Neural cell (in vitro differentiated cells): ENCODE data around the gene SLC6A11. TPM values are rescaled to one million over a fixed set of nuclear protein-coding genes. Genes with fewer than 3 reads are reported as not detected.

Experiments
- H2AFZ ChIP-seq: fragments of 200-600, 300-800 bp; sonication (generic), shearing (Covaris generic); 2 replicates; pipeline ENCODE4 v1.6.0; 2014; ENCODE audit warnings: low read depth, mild to moderate bottlenecking, antibody characterized with exemption, low read length, moderate library complexity
- H3F3A ChIP-seq: fragments of 200-600 bp; shearing (Covaris generic); 2 replicates; pipeline ENCODE4 v1.6.1; 2016; ENCODE audit warnings: mild to moderate bottlenecking, moderate library complexity, mixed read lengths, antibody characterized with exemption, low read length; ENCODE audit not compliant: insufficient read depth, poor library complexity, severe bottlenecking
- H3K27ac ChIP-seq: fragments of 200-600, 300-800 bp; sonication (generic), shearing (Covaris generic); 2 replicates; pipeline ENCODE4 v1.5.1; 2014; ENCODE audit warnings: mild to moderate bottlenecking, low read length, moderate library complexity
- H3K27me3 ChIP-seq: fragments of 300-800, 200-600 bp; sonication (generic), shearing (Covaris generic); 2 replicates; pipeline ENCODE4 v1.6.0; 2014; ENCODE audit warnings: mild to moderate bottlenecking, low read depth, low read length, moderate library complexity; ENCODE audit not compliant: insufficient read depth
- H3K36me3 ChIP-seq: fragments of 300-800, 200-600 bp; sonication (generic), shearing (Covaris generic); 2 replicates; pipeline ENCODE4 v1.5.1; 2014; ENCODE audit warnings: mild to moderate bottlenecking, antibody characterized with exemption, low read length, moderate library complexity; ENCODE audit not compliant: insufficient read depth
- H3K4me2 ChIP-seq: fragments of 300-800, 200-600 bp; sonication (generic), shearing (Covaris generic); 2 replicates; pipeline ENCODE4 v1.6.0; 2014; ENCODE audit warnings: mild to moderate bottlenecking, low read length
- H3K4me3 ChIP-seq: fragments of 300-800, 200-600 bp; sonication (generic), shearing (Covaris generic); 2 replicates; pipeline ENCODE4 v1.5.1; 2014; ENCODE audit warnings: mild to moderate bottlenecking, low read length, moderate library complexity
- H3K79me2 ChIP-seq: fragments of 200-600 bp; shearing (Covaris generic); replicated peaks from 2 replicates; pipeline ENCODE4 v1.6.0; 2014; ENCODE audit warnings: mild to moderate bottlenecking, low read length, moderate library complexity; ENCODE audit not compliant: insufficient read depth
- H3K9ac ChIP-seq: fragments of 300-800, 200-600 bp; sonication (generic), shearing (Covaris generic); 2 replicates; pipeline ENCODE4 v1.6.1; 2016; ENCODE audit warnings: mild to moderate bottlenecking, low read length, mixed read lengths
- H3K9me2 ChIP-seq: fragments of 200-600 bp; shearing (Covaris generic); 2 replicates; pipeline ENCODE4 v1.6.1; 2016; ENCODE audit warnings: mild to moderate bottlenecking, low read length, mixed read lengths; ENCODE audit not compliant: insufficient read depth
- H3K9me3 ChIP-seq: fragments of 200-600, 300-800 bp; sonication (generic), shearing (Covaris generic); 2 replicates; pipeline ENCODE4 v1.6.1; 2016; ENCODE audit warnings: mild to moderate bottlenecking, mixed run types, low read length, moderate library complexity, mixed read lengths
- H4K20me1 ChIP-seq: fragments of 200-600 bp; shearing (Covaris generic); 2 replicates; pipeline ENCODE4 v1.6.1; 2016; ENCODE audit warnings: mild to moderate bottlenecking, mixed run types; ENCODE audit not compliant: insufficient read depth
- EP300 ChIP-seq: fragments of 450-650 bp; conservative IDR thresholded peaks from 2 replicates; pipeline ENCODE4 v1.6.1; 2014; ENCODE audit warnings: antibody characterized with exemption, mild to moderate bottlenecking, moderate library complexity; ENCODE audit not compliant: poor library complexity, severe bottlenecking
- EZH2 ChIP-seq: fragments of 200-600, 300-800 bp; shearing (Covaris generic), sonication (generic); IDR thresholded peaks from 2 replicates; pipeline ENCODE4 v1.6.1; 2014; ENCODE audit warnings: antibody characterized with exemption, low read length, borderline replicate concordance, mild to moderate bottlenecking; ENCODE audit not compliant: insufficient read depth, poor library complexity, severe bottlenecking
- MXI1 ChIP-seq: fragments of 450-650 bp; conservative IDR thresholded peaks from 2 replicates; pipeline ENCODE4 v1.6.1; 2014; ENCODE audit warnings: antibody characterized with exemption, mild to moderate bottlenecking; ENCODE audit not compliant: poor library complexity, severe bottlenecking
- POLR2AphosphoS5 ChIP-seq: IDR thresholded peaks from 2 replicates; pipeline ENCODE4 v1.6.1; 2012
- RAD21 ChIP-seq: fragments of 450-650 bp; conservative IDR thresholded peaks from 2 replicates; pipeline ENCODE4 v1.6.1; 2014; ENCODE audit warnings: antibody characterized with exemption, mild to moderate bottlenecking, moderate library complexity
- SMC3 ChIP-seq: fragments of 450-650 bp; conservative IDR thresholded peaks from 2 replicates; pipeline ENCODE4 v1.6.1; 2014; ENCODE audit warnings: antibody characterized with exemption, mild to moderate bottlenecking, moderate library complexity; ENCODE audit not compliant: poor library complexity
- TAF1 ChIP-seq: IDR thresholded peaks from 2 replicates; pipeline ENCODE4 v1.6.1; 2012; ENCODE audit warnings: low read depth
- polyA plus RNA-seq: library from polyadenylated mRNA; depleted of rRNA; stranded (reverse); fragments of >200 nt; gene quantifications from 2 replicates; pipeline ENCODE4 v1.2.3, GENCODE V29; 2014
- TF ChIP-seq, protein P1 (sequence below): IDR thresholded peaks from 2 replicates; pipeline ENCODE4 v1.6.1; 2012; ENCODE audit warnings: borderline replicate concordance
- TF ChIP-seq, protein P2 (sequence below): fragments of 450-650 bp; IDR thresholded peaks from 2 replicates; pipeline ENCODE4 v1.5.1; 2014; ENCODE audit warnings: antibody characterized with exemption, mild to moderate bottlenecking, moderate library complexity; ENCODE audit not compliant: poor library complexity, severe bottlenecking

The SLC6A11 gene
- polyA plus RNA-seq, 1 donor from 2014 or later: 4.2 TPM

- Histone ChIP-seq H3K36me3 (no peaks in the 10 kb centered on the region), H3K9ac (no peak overlapping the region), H4K20me1 (no peaks in the 10 kb centered on the region), H3K9me2 (no peaks in the 10 kb centered on the region), H3K9me3 (no peaks in the 10 kb centered on the region), H3K27ac (no peak overlapping the region), H3K27me3 (no peaks in the 10 kb centered on the region), H3K4me2 (no peak overlapping the region), H2AFZ (no peak overlapping the region), H3F3A (no peaks in the 10 kb centered on the region), H3K4me3 (no peak overlapping the region), H3K79me2 (no peaks in the 10 kb centered on the region)
- TF ChIP-seq EP300: no peak
- TF ChIP-seq RAD21: no peak
- no peak for TF ChIP-seq EZH2
- no peak for TF ChIP-seq TAF1
- TF ChIP-seq POLR2AphosphoS5: no peak
- TF ChIP-seq, protein P1, sequence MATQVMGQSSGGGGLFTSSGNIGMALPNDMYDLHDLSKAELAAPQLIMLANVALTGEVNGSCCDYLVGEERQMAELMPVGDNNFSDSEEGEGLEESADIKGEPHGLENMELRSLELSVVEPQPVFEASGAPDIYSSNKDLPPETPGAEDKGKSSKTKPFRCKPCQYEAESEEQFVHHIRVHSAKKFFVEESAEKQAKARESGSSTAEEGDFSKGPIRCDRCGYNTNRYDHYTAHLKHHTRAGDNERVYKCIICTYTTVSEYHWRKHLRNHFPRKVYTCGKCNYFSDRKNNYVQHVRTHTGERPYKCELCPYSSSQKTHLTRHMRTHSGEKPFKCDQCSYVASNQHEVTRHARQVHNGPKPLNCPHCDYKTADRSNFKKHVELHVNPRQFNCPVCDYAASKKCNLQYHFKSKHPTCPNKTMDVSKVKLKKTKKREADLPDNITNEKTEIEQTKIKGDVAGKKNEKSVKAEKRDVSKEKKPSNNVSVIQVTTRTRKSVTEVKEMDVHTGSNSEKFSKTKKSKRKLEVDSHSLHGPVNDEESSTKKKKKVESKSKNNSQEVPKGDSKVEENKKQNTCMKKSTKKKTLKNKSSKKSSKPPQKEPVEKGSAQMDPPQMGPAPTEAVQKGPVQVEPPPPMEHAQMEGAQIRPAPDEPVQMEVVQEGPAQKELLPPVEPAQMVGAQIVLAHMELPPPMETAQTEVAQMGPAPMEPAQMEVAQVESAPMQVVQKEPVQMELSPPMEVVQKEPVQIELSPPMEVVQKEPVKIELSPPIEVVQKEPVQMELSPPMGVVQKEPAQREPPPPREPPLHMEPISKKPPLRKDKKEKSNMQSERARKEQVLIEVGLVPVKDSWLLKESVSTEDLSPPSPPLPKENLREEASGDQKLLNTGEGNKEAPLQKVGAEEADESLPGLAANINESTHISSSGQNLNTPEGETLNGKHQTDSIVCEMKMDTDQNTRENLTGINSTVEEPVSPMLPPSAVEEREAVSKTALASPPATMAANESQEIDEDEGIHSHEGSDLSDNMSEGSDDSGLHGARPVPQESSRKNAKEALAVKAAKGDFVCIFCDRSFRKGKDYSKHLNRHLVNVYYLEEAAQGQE: no peak
- TF ChIP-seq, protein P2, sequence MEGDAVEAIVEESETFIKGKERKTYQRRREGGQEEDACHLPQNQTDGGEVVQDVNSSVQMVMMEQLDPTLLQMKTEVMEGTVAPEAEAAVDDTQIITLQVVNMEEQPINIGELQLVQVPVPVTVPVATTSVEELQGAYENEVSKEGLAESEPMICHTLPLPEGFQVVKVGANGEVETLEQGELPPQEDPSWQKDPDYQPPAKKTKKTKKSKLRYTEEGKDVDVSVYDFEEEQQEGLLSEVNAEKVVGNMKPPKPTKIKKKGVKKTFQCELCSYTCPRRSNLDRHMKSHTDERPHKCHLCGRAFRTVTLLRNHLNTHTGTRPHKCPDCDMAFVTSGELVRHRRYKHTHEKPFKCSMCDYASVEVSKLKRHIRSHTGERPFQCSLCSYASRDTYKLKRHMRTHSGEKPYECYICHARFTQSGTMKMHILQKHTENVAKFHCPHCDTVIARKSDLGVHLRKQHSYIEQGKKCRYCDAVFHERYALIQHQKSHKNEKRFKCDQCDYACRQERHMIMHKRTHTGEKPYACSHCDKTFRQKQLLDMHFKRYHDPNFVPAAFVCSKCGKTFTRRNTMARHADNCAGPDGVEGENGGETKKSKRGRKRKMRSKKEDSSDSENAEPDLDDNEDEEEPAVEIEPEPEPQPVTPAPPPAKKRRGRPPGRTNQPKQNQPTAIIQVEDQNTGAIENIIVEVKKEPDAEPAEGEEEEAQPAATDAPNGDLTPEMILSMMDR: no peak
Measured at GRCh38 chr3:10988001-10988665, 172.1 kb downstream of the SLC6A11 start.

DNA sequence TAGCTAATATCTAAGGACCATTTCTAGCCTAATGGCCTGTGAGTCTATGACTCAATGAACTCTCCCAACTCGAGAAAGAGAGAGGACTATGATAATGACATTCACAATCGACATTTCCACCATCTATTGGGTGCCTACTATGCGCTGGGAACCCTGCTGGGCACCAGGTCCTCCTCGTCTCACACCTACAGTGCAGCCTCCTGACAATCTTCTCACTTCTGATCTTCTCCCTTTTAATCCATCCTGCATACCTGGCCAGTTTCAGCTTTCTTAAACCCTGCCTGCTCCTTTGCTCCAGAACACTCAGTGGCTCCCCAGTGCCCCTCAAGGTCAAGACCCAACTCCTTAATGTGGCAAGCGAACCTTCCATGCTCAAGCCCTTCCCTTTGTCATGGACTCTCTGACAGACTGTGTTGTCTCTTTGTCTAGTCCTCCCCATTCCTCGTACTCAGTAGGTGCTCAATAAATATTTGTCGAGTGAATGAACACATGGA, 173.0 kb downstream of the SLC6A11 start:
- TF ChIP-seq MXI1 (no peak), EZH2 (no peak), RAD21 (no peak), TAF1 (no peak), EP300 (no peak), SMC3 (no peak), POLR2AphosphoS5 (no peak)
- TF ChIP-seq, protein P1: no peak
- TF ChIP-seq, protein P2: no peak
- H4K20me1 ChIP-seq: no peaks in the 10 kb centered on the region
- H3K9me3 ChIP-seq: no peaks in the 10 kb centered on the region
- no peak overlapping the region for H3K27ac ChIP-seq
- no peaks in the 10 kb centered on the region for H3F3A ChIP-seq
- H2AFZ ChIP-seq: no peak overlapping the region
- H3K27me3 ChIP-seq: peaks cover 7% of the 10 kb centered on the region
- H3K79me2 ChIP-seq: peaks cover 7% of the 10 kb centered on the region
- H3K4me2 ChIP-seq: no peak overlapping the region
- H3K9ac ChIP-seq: no peak overlapping the region
- H3K36me3 ChIP-seq: no peaks in the 10 kb centered on the region
- H3K9me2 ChIP-seq: no peaks in the 10 kb centered on the region
- no peak overlapping the region for H3K4me3 ChIP-seq
